Prostate gland (tissue), 2 donors: ENCODE measurements around the gene TEAD2.

Experiments used
- CTCF ChIP-seq, 4 experiments: fragments of 200-600 bp in 2 of 4; fragments of 450-650 bp in 2 of 4; sonication (generic) in 2 of 4; IDR thresholded peaks; 1 replicate in 3 of 4; 2 replicates in 1 of 4; pipeline ENCODE4 v1.5.1; 2016 to 2019; ENCODE audit warnings: antibody characterized with exemption in 4 of 4, mild to moderate bottlenecking in 2 of 4, moderate library complexity in 2 of 4
- POLR2A ChIP-seq: fragments of 450-650 bp; IDR thresholded peaks from one replicate; pipeline ENCODE4 v1.6.1; 2016; ENCODE audit warnings: antibody characterized with exemption, mild to moderate bottlenecking
- POLR2AphosphoS5 ChIP-seq: sonication (generic); formaldehyde crosslinking; IDR thresholded peaks from one replicate; pipeline ENCODE4 v1.6.1; 2017; ENCODE audit warnings: antibody characterized with exemption

GRCh38 chr19:49374665-49375434 lies 12.6 kb upstream of the TEAD2 start:
- TF ChIP-seq CTCF (IDR thresholded peaks at IDR 0.05), result no peak
- TF ChIP-seq POLR2A, result no peak
- TF ChIP-seq POLR2AphosphoS5, result no peak
